Ovary (tissue), 3 donors: ENCODE measurements around the gene PWWP2B.

ENCODE experiments used
- EP300 ChIP-seq: sonication (generic); formaldehyde crosslinking; IDR thresholded peaks from one replicate; pipeline ENCODE4 v1.6.1; 2017; ENCODE audit warnings: antibody characterized with exemption
- POLR2A ChIP-seq: fragments of 450-650 bp; IDR thresholded peaks from one replicate; pipeline ENCODE4 v1.6.1; 2017; ENCODE audit warnings: antibody characterized with exemption, mild to moderate bottlenecking, moderate library complexity
- TF ChIP-seq, protein P1 (sequence below), 3 donors: fragments of 450-650 bp in 2 of 3; fragments of 200-600 bp in 1 of 3; IDR thresholded peaks; one replicate each; pipeline versions ENCODE4 v1.5.1 to v1.8.0; 2016 to 2022; ENCODE audit warnings: antibody characterized with exemption in 3 of 3, mild to moderate bottlenecking in 1 of 3
- donor health status: DM: no; HTN: no; CAD: no.

DNA sequence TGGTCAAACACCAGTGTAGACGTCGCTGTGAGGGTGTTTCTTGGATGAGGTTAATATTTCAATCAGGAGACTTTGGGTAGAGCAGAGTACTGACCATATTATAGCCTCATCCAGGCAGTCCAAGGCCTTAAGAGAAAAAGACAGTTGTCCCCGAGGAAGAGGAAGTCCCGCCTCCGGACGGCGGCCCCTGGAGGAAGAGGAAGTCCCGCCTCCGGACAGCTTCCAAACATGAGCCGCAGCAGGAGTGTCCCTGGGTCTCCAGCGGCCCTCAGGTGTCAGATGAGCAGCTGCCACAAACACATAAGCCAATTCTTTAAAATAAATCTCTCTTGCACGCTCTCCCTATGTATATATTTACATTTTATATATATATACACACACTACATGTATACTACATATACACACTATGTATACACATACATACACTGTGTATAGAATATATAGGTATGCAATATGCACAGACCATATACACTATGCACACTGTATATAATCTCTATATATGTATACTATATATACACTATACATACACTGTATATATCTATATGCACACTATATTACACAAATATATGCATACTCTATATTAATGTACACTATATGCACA is 37.5 kb downstream of the PWWP2B start:
- TF ChIP-seq, protein P1, sequence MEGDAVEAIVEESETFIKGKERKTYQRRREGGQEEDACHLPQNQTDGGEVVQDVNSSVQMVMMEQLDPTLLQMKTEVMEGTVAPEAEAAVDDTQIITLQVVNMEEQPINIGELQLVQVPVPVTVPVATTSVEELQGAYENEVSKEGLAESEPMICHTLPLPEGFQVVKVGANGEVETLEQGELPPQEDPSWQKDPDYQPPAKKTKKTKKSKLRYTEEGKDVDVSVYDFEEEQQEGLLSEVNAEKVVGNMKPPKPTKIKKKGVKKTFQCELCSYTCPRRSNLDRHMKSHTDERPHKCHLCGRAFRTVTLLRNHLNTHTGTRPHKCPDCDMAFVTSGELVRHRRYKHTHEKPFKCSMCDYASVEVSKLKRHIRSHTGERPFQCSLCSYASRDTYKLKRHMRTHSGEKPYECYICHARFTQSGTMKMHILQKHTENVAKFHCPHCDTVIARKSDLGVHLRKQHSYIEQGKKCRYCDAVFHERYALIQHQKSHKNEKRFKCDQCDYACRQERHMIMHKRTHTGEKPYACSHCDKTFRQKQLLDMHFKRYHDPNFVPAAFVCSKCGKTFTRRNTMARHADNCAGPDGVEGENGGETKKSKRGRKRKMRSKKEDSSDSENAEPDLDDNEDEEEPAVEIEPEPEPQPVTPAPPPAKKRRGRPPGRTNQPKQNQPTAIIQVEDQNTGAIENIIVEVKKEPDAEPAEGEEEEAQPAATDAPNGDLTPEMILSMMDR (IDR thresholded peaks at IDR 0.05), result no peak
- no peak for TF ChIP-seq EP300
- no peak for TF ChIP-seq POLR2A
